Endothelial cell (in vitro differentiated cells): ENCODE results near the gene KIAA0040. TPM values are rescaled to one million over a fixed set of nuclear protein-coding genes. Genes with fewer than 3 reads are reported as not detected.

ENCODE experiments used
- DNase-seq: peaks from one replicate; pipeline ENCODE4 v3.0.0; 2021; ENCODE audit warnings: low spot score
- H3K27ac Mint-ChIP-seq: one replicate; pipeline ENCODE4 v1.8.0; 2021; ENCODE audit warnings: mixed read lengths, inconsistent platforms; ENCODE audit not compliant: unreplicated experiment
- H3K27me3 Mint-ChIP-seq: one replicate; pipeline ENCODE4 v1.8.0; 2021; ENCODE audit warnings: mild to moderate bottlenecking, moderate library complexity, mixed read lengths, inconsistent platforms; ENCODE audit not compliant: unreplicated experiment
- H3K36me3 Mint-ChIP-seq: one replicate; pipeline ENCODE4 v1.8.0; 2021; ENCODE audit warnings: mild to moderate bottlenecking, low read depth, mixed read lengths, inconsistent platforms; ENCODE audit not compliant: unreplicated experiment
- H3K4me1 Mint-ChIP-seq: one replicate; pipeline ENCODE4 v1.8.0; 2021; ENCODE audit warnings: mild to moderate bottlenecking, mixed read lengths, inconsistent platforms; ENCODE audit not compliant: unreplicated experiment
- H3K4me3 Mint-ChIP-seq: one replicate; pipeline ENCODE4 v1.8.0; 2021; ENCODE audit warnings: mild to moderate bottlenecking, mixed read lengths, inconsistent platforms; ENCODE audit not compliant: unreplicated experiment
- H3K9me3 Mint-ChIP-seq: one replicate; pipeline ENCODE4 v1.8.0; 2021; ENCODE audit warnings: mixed read lengths, inconsistent platforms; ENCODE audit not compliant: unreplicated experiment
- total RNA-seq: library from RNA; stranded (reverse); fragmentation: NEBNext Ultra II Directional; extraction: Animal tissue kit (Norgen Biotek cat#: 25700); gene quantifications from one replicate; pipeline ENCODE4 v1.2.1, GENCODE V29; 2021; ENCODE audit not compliant: unreplicated experiment
- TF ChIP-seq, protein P1 (sequence below): fragments of 200-600 bp; sonication (generic); IDR thresholded peaks from one replicate; pipeline ENCODE4 v1.5.0; 2021; ENCODE audit warnings: antibody characterized with exemption; ENCODE audit not compliant: unreplicated experiment

KIAA0040 gene
- total RNA-seq, 1 donor from 2014 or later = 4.1 TPM

DNA sequence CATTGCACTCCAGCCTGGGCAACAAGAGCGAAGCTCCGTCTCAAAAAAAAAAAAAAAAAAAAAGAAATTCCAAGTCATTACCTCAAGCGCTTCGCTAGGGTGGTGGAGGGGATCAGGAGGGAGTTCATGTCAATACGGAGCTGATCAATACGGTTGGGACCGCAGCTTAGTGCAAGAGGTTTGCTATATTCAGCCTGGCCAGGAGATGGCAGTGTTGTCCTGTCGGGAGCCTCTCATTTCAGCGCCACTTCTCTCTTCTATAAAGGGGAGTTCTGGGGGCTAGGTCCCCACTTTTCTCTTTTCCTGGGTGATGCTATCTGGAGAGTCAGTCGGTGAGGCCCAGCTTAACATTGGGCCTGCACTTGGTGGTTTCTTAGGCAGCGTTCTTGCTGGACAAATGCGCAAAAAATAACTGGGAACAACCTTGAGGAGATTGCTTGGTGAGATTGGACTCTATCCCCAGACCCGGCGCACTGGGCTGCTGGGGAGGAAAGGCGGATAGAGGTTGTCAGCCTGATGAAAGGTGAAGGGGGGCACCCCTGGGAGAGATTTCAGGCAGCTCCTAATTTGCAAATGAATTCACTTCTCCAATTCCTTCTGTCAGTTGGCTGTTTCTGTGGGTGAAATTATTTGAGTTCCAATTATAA is 40.4 kb downstream of the KIAA0040 start:
- no peak overlapping the region for H3K4me3 Mint-ChIP-seq
- peaks cover 16% of the 10 kb centered on the region for H3K4me1 Mint-ChIP-seq
- TF ChIP-seq, protein P1, sequence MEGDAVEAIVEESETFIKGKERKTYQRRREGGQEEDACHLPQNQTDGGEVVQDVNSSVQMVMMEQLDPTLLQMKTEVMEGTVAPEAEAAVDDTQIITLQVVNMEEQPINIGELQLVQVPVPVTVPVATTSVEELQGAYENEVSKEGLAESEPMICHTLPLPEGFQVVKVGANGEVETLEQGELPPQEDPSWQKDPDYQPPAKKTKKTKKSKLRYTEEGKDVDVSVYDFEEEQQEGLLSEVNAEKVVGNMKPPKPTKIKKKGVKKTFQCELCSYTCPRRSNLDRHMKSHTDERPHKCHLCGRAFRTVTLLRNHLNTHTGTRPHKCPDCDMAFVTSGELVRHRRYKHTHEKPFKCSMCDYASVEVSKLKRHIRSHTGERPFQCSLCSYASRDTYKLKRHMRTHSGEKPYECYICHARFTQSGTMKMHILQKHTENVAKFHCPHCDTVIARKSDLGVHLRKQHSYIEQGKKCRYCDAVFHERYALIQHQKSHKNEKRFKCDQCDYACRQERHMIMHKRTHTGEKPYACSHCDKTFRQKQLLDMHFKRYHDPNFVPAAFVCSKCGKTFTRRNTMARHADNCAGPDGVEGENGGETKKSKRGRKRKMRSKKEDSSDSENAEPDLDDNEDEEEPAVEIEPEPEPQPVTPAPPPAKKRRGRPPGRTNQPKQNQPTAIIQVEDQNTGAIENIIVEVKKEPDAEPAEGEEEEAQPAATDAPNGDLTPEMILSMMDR = peak; percentile 89
- H3K36me3 Mint-ChIP-seq = peaks cover 5% of the 10 kb centered on the region
- no peaks in the 10 kb centered on the region for H3K9me3 Mint-ChIP-seq
- peaks cover 10% of the 10 kb centered on the region for H3K27me3 Mint-ChIP-seq
- H3K27ac Mint-ChIP-seq = no peak overlapping the region
- peak; percentile 77 for DNase-seq

DNA sequence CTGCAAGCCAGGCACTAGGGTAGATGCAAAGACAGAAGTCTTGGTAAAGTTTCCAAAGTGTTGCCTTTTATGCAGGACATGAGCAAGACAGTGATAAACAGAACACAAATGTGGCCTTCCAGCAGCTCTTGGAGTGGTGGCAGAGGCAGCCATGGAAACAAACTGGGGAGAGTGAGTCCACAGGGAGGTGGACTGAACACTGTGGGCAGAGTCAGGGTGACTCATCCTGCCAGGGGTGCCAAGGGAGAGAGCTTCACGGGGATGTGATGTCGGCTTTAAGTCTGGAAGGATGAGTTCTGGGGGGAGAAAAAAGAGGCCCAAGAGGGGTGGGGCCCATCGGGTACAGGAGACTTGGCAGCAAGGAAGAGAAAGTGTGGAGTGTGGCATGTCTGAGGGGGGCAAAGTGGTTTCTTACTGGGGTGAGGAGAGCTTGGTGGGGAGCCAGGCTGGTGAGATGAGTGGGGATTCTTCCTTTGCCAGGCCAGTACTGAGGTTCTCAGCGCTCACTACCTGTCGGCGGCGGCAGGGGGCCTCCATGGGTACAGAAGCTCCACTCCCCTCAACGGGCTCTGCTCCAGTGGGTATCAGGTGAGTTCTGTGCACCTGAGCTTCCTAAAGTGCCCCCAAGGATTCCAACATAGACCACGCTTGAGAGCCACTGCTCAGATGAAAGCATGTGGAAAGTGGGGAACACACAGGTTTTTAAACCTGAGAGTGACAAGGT is 41.8 kb downstream of the KIAA0040 start:
- TF ChIP-seq, protein P1 = no peak
- H3K27me3 Mint-ChIP-seq = peaks cover 8% of the 10 kb centered on the region
- H3K9me3 Mint-ChIP-seq = no peaks in the 10 kb centered on the region
- peaks cover 16% of the 10 kb centered on the region for H3K4me1 Mint-ChIP-seq
- DNase-seq = no peak
- no peak overlapping the region for H3K27ac Mint-ChIP-seq
- peak overlapping the region; percentile 12 for H3K4me3 Mint-ChIP-seq
- H3K36me3 Mint-ChIP-seq = peaks cover 5% of the 10 kb centered on the region

DNA sequence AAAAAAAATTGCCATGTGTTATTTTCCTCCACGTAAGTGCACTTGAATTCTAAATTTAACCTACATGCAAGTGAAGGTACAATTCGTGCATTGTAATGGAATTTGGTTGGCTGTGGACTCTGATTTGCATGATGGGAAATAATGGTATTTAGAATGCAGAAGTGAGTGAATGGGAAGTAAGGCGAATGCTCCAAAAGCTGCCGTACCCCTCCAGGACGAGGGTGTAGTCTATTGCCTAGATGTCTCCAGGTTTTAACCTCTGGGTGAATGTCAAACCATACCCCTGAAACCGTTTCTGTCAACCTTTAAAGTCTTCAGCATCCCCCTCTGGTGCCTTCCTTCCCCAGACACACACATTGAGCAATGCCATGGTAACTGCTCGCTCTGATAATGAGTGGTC is 44.5 kb downstream of the KIAA0040 start:
- H3K27ac Mint-ChIP-seq = no peak overlapping the region
- no peak for DNase-seq
- H3K36me3 Mint-ChIP-seq = peaks cover 6% of the 10 kb centered on the region
- H3K27me3 Mint-ChIP-seq = peaks cover 10% of the 10 kb centered on the region
- no peak overlapping the region for H3K4me3 Mint-ChIP-seq
- peaks cover 16% of the 10 kb centered on the region for H3K4me1 Mint-ChIP-seq
- TF ChIP-seq, protein P1 = no peak
- no peaks in the 10 kb centered on the region for H3K9me3 Mint-ChIP-seq

DNA sequence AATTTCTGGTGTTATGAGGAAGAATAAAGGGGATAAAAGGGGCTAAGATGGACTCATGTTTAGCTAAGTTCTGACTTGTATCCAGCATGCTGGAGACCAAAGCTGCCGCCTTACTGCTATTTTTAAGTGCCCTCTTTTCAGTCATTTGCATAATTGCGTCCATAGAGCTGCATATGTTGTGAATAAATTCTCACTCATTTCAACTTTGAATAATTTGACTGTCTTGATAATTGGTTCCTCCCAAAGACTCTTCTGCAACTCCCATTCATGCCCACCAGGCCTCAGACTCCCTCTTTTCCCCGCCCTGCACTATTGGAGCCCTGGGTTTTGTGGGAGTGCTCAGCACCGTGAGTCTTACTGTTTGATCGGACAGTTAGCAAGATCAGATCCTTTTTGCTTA is 45.0 kb downstream of the KIAA0040 start:
- TF ChIP-seq, protein P1 = no peak
- H3K27ac Mint-ChIP-seq = no peak overlapping the region
- H3K4me1 Mint-ChIP-seq = peaks cover 16% of the 10 kb centered on the region
- no peaks in the 10 kb centered on the region for H3K9me3 Mint-ChIP-seq
- no peak overlapping the region for H3K4me3 Mint-ChIP-seq
- H3K27me3 Mint-ChIP-seq = peaks cover 15% of the 10 kb centered on the region
- H3K36me3 Mint-ChIP-seq = peaks cover 6% of the 10 kb centered on the region
- no peak for DNase-seq
